Nephron progenitor cell (in vitro differentiated cells): ENCODE measurements around the gene TP53AIP1.

Experiments
- DNase-seq: peaks from one replicate; pipeline ENCODE4 v3.0.0; 2021
- H3K27ac Mint-ChIP-seq: 2 replicates; pipeline ENCODE4 v1.8.0; 2021; ENCODE audit warnings: mild to moderate bottlenecking, moderate library complexity, mixed read lengths
- H3K27me3 Mint-ChIP-seq: 2 replicates; pipeline ENCODE4 v1.8.0; 2021; ENCODE audit warnings: mild to moderate bottlenecking, low read depth, mixed read lengths; ENCODE audit not compliant: poor library complexity
- H3K36me3 Mint-ChIP-seq: 2 replicates; pipeline ENCODE4 v1.8.0; 2021; ENCODE audit warnings: low read depth, mixed read lengths
- H3K4me1 Mint-ChIP-seq: 2 replicates; pipeline ENCODE4 v1.8.0; 2021; ENCODE audit warnings: mixed read lengths
- H3K4me3 Mint-ChIP-seq: 2 replicates; pipeline ENCODE4 v1.8.0; 2021; ENCODE audit warnings: mild to moderate bottlenecking, moderate library complexity, mixed read lengths
- H3K9me3 Mint-ChIP-seq: 2 replicates; pipeline ENCODE4 v1.8.0; 2021; ENCODE audit warnings: mild to moderate bottlenecking, moderate library complexity, mixed read lengths
- TF ChIP-seq, protein P1 (sequence below): fragments of 200-600 bp; sonication (generic); IDR thresholded peaks from 2 replicates; pipeline ENCODE4 v1.5.0; 2021; ENCODE audit warnings: antibody characterized with exemption

The TP53AIP1 gene

DNA sequence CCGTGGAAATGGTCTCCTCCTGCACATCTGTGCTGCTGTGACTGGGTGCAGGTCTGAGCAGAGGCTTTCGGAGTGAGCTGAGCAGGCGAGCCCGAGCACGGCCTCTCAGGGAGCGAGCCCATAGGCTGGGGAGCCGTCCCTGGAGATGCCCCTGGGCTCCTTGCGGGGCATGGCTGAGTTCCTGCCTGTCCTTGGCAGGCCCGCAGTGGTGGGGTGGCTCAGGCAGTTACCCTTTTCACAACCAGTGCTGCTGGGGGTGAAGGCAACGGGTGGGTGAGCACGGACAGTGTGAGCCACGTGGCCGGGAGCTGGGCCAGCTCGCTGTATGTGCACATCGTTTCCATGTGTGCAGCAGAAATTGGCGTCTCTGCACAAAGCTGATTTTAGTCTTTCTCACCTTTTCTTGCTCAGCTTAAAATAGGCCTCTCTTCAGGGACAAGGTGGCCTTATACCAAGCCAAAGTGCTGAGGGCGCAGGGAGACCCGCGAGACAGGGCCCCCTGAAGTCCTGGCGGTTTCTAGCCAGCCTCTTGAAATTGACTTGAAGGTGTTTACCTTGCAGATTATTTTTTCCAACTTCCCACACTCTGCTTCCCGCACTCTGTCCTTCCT lies at the start of gene TP53AIP1:
Gene TP53AIP1 (minus strand): TSS at position 55 of the 611 bp plus-strand sequence. CDS start 5,053 bp downstream, outside the sequence.
- peaks cover 46% of the 10 kb centered on the region for H3K4me1 Mint-ChIP-seq
- TF ChIP-seq, protein P1, sequence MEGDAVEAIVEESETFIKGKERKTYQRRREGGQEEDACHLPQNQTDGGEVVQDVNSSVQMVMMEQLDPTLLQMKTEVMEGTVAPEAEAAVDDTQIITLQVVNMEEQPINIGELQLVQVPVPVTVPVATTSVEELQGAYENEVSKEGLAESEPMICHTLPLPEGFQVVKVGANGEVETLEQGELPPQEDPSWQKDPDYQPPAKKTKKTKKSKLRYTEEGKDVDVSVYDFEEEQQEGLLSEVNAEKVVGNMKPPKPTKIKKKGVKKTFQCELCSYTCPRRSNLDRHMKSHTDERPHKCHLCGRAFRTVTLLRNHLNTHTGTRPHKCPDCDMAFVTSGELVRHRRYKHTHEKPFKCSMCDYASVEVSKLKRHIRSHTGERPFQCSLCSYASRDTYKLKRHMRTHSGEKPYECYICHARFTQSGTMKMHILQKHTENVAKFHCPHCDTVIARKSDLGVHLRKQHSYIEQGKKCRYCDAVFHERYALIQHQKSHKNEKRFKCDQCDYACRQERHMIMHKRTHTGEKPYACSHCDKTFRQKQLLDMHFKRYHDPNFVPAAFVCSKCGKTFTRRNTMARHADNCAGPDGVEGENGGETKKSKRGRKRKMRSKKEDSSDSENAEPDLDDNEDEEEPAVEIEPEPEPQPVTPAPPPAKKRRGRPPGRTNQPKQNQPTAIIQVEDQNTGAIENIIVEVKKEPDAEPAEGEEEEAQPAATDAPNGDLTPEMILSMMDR: no peak
- peaks cover 21% of the 10 kb centered on the region for H3K27me3 Mint-ChIP-seq
- no peak within 1 kb of the TSS for H3K4me3 Mint-ChIP-seq
- H3K27ac Mint-ChIP-seq: no peak within 1 kb of the TSS
- no peaks in the 10 kb centered on the region for H3K36me3 Mint-ChIP-seq
- peaks cover 4% of the 10 kb centered on the region for H3K9me3 Mint-ChIP-seq
- no peak for DNase-seq

DNA sequence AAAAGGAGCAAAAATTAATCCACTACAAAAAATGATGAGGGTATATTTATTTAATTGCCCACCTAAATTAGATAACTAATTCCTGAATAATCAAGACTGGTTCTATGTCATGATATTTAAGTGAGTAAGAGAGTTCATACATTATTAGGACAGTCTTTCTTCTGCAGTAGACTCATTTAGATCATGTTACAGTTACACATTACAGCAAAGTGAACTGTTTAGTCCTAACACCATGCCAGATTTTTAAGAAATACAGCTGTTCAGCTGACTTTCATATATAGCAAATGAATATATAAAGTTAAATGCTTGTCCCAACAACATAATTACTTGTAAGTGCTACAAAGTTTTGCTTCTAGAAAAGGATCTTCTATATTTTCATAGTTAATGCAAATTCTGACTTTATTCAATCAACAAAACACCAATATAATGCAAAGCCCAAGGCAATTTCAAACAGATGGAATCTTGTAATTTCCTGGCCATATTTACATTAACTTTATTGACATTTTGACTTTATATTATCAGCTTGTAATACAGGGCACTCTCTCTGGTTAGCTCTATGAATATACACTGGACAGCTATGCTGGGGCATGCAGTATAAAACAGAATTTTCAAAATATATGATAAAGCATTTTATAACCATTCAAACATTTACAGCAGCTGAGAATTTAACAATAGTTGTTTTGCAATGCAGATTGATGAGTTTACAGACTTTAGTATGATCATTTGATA lies 45.7 kb upstream of the TP53AIP1 start:
- no peaks in the 10 kb centered on the region for H3K4me1 Mint-ChIP-seq
- no peaks in the 10 kb centered on the region for H3K27me3 Mint-ChIP-seq
- peaks cover 21% of the 10 kb centered on the region for H3K36me3 Mint-ChIP-seq
- no peak overlapping the region for H3K27ac Mint-ChIP-seq
- no peaks in the 10 kb centered on the region for H3K9me3 Mint-ChIP-seq
- TF ChIP-seq, protein P1: no peak
- no peak overlapping the region for H3K4me3 Mint-ChIP-seq
- DNase-seq: no peak

- H3K9me3 Mint-ChIP-seq: no peaks in the 10 kb centered on the region
- H3K27me3 Mint-ChIP-seq: no peaks in the 10 kb centered on the region
- peaks cover 21% of the 10 kb centered on the region for H3K36me3 Mint-ChIP-seq
- H3K4me1 Mint-ChIP-seq: no peaks in the 10 kb centered on the region
- TF ChIP-seq, protein P1: no peak
- DNase-seq: no peak
- no peak overlapping the region for H3K4me3 Mint-ChIP-seq
- H3K27ac Mint-ChIP-seq: no peak overlapping the region
These were observed 43.2 kb upstream of the TP53AIP1 start for GRCh38 chr11:128985880-128986279.

- TF ChIP-seq, protein P1: no peak
- Mint-ChIP-seq H3K9me3 (no peaks in the 10 kb centered on the region), H3K36me3 (peaks cover 23% of the 10 kb centered on the region), H3K4me3 (no peak overlapping the region), H3K4me1 (no peaks in the 10 kb centered on the region), H3K27ac (peak overlapping the region; percentile 43), H3K27me3 (no peaks in the 10 kb centered on the region)
- DNase-seq: no peak
These were observed 40.4 kb upstream of the TP53AIP1 start for GRCh38 chr11:128983023-128983422.

GRCh38 chr11:128981254-128981653 lies 38.6 kb upstream of the TP53AIP1 start:
- Mint-ChIP-seq H3K27ac (no peak overlapping the region), H3K4me1 (no peaks in the 10 kb centered on the region), H3K27me3 (no peaks in the 10 kb centered on the region), H3K4me3 (no peak overlapping the region), H3K36me3 (peaks cover 37% of the 10 kb centered on the region), H3K9me3 (no peaks in the 10 kb centered on the region)
- TF ChIP-seq, protein P1: no peak
- DNase-seq: no peak
